Measurements from ENCODE around the gene SAMD4B.
"Not testable (repeated sequence)": the region's sequence is repeated elsewhere in the genome, so short reads cannot be mapped to it uniquely, and the experiment has no call there.

Gene SAMD4B

GRCh38 chr19:39334444-39334976 lies 7.7 kb upstream of the SAMD4B start:
- no peak for TF ChIP-seq CTCF (conservative IDR thresholded peaks at IDR 0.05; ENCODE audit: control insufficient read depth, insufficient read depth, low read depth, low read length)
- no peak for DNase-seq (ENCODE audit: low read depth)
- H3K4me3 ChIP-seq (ENCODE audit: control insufficient read depth, low read depth, low read length): no peak overlapping the region

DNA sequence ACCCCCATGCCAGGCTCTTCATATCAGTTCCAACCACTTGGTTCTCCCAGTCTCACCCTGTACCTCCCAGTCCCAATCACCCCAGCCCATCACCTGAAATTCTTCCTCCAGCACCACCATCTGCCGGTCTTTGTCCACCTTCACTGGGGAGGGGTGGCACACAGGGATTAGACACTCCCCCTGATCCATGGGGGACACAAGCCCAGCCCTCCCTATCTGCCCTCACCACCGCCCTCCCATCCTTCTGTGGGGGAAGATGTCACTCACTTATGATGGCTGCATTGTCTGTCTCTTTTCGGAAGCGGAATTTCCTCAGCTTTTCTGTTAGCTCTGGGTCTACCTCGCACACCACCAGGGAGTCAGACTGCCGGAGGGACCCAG lies 7.1 kb upstream of the SAMD4B start:
- H3K4me3 ChIP-seq (ENCODE audit: control insufficient read depth, low read depth, low read length): no peak overlapping the region
- no peak for TF ChIP-seq CTCF (conservative IDR thresholded peaks at IDR 0.05; ENCODE audit: control insufficient read depth, insufficient read depth, low read depth, low read length)
- no peak for DNase-seq (ENCODE audit: low read depth)

- H3K4me3 ChIP-seq (ENCODE audit: control insufficient read depth, low read depth, low read length): no peak overlapping the region
- DNase-seq (ENCODE audit: low read depth): no peak
- no peak for TF ChIP-seq CTCF (conservative IDR thresholded peaks at IDR 0.05; ENCODE audit: control insufficient read depth, insufficient read depth, low read depth, low read length)
Observed at GRCh38 chr19:39336483-39336882, 5.7 kb upstream of the SAMD4B start.

- no peak overlapping the region for H3K4me3 ChIP-seq (ENCODE audit: control insufficient read depth, low read depth, low read length)
- no peak for TF ChIP-seq CTCF (conservative IDR thresholded peaks at IDR 0.05; ENCODE audit: control insufficient read depth, insufficient read depth, low read depth, low read length)
- no peak for DNase-seq (ENCODE audit: low read depth)
Observed at GRCh38 chr19:39339674-39340073, 2.5 kb upstream of the SAMD4B start.

DNA sequence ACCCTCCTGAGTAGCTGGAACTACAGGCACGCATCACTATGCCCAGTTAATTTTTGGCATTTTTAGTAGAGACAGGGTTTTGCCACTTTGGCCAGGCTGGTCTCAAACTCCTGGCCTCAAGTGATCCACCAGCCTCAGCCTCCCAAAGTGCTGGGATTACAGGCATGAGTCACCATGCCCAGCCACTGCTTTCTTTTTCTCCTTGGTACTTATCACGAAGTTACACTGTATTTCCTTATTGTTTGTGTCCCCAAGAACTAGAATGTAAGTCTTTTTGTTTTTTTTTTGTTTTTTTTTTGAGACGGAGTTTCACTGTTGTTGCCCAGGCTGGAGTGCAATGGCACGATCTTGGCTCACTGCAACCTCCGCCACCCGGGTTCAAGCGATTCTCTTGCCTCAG lies 2.1 kb upstream of the SAMD4B start:
- not testable (repeated sequence) for H3K4me3 ChIP-seq (ENCODE audit: control insufficient read depth, low read depth, low read length); DNase-seq (ENCODE audit: low read depth)

GRCh38 chr19:39341129-39341718 lies 997 bp upstream of the SAMD4B start:
- DNase-seq (ENCODE audit: low read depth): no peak
- H3K4me3 ChIP-seq (ENCODE audit: control insufficient read depth, low read depth, low read length): peak overlapping the region; percentile 81

More at GRCh38 chr19:39341129-39341718, 997 bp upstream of the SAMD4B start:
- TF ChIP-seq CTCF (conservative IDR thresholded peaks at IDR 0.05; ENCODE audit: control insufficient read depth, insufficient read depth, low read depth, low read length): peak; percentile 14
